Panc1 (cell line): ENCODE measurements around the gene TNNT3. TPM values are rescaled to one million over a fixed set of nuclear protein-coding genes. Genes with fewer than 3 reads are reported as not detected.

Experiments
- ATAC-seq: fragments of 200-7000 bp; cut with Tn5 transposase; 2 replicates; pipeline ENCODE4 v1.9.1; 2020; ENCODE audit warnings: mild to moderate bottlenecking, moderate library complexity
- BruUV-seq: library from RNA; stranded (reverse); fragments of 400-500 nt; replicated peaks from 2 replicates; lab custom pipeline; 2021; lab: Mats Ljungman, UMichigan
- CTCF ChIA-PET: fragments of 300-600 bp; sonication (Branson Sonifier 250); formaldehyde crosslinking; loops from one replicate; lab custom pipeline; 2022; ENCODE audit warnings: antibody characterized with exemption; lab: Charles Lee
- POLR2A ChIA-PET: fragments of 300-600 bp; sonication (Branson Sonifier 250); formaldehyde crosslinking; loops from one replicate; lab custom pipeline; 2022; ENCODE audit warnings: antibody characterized with exemption; lab: Charles Lee
- DNase-seq: peaks from one replicate; pipeline ENCODE4 v3.0.0-alpha.2; 2010; ENCODE audit warnings: low read depth, low spot score
- H3K27ac ChIP-seq: 2 replicates; pipeline ENCODE4 v1.5.1; 2011; ENCODE audit warnings: mild to moderate bottlenecking, low read length, inconsistent platforms
- H3K27me3 ChIP-seq: fragments of 200-500 bp; sonication (Bioruptor generic); 2 replicates; pipeline ENCODE4 v1.6.0; 2014; ENCODE audit warnings: low read length, inconsistent platforms; ENCODE audit not compliant: control insufficient read depth, insufficient read depth
- H3K36me3 ChIP-seq: fragments of 200-500 bp; sonication (Bioruptor generic); 2 replicates; pipeline ENCODE4 v1.5.1; 2014; ENCODE audit warnings: inconsistent platforms, mild to moderate bottlenecking, low read length, moderate library complexity; ENCODE audit not compliant: control insufficient read depth, insufficient read depth
- H3K4me1 ChIP-seq: 2 replicates; pipeline ENCODE4 v1.5.1; 2011; ENCODE audit warnings: inconsistent platforms, mild to moderate bottlenecking, low read length, moderate library complexity; ENCODE audit not compliant: control insufficient read depth, insufficient read depth
- H3K4me3 ChIP-seq, 2 experiments: 2 replicates each; pipeline ENCODE4 v1.5.1; 2011 to 2012; ENCODE audit warnings: low read depth in 2 of 2, low read length in 2 of 2, mild to moderate bottlenecking in 2 of 2, inconsistent platforms in 1 of 2, moderate library complexity in 1 of 2
- H3K9me3 ChIP-seq: fragments of 200-500 bp; sonication (Bioruptor generic); 2 replicates; pipeline ENCODE4 v1.5.1; 2014; ENCODE audit warnings: low read depth, mild to moderate bottlenecking, inconsistent platforms, low read length, moderate library complexity; ENCODE audit not compliant: control insufficient read depth, insufficient read depth
- CTCF ChIP-seq: fragments of 450-650 bp; IDR thresholded peaks from 2 replicates; pipeline ENCODE4 v1.5.1; 2017; ENCODE audit warnings: mild to moderate bottlenecking
- POLR2AphosphoS5 ChIP-seq: IDR thresholded peaks from 2 replicates; pipeline ENCODE4 v1.6.1; 2012; ENCODE audit warnings: mild to moderate bottlenecking, low read depth, low read length, moderate library complexity
- REST ChIP-seq, 2 experiments: IDR thresholded peaks; 2 replicates each; pipeline ENCODE4 v1.6.1; 2011 to 2012; ENCODE audit warnings: low read depth in 2 of 2, control low read depth in 1 of 2, low read length in 1 of 2, mild to moderate bottlenecking in 1 of 2, moderate library complexity in 1 of 2; ENCODE audit not compliant: insufficient read depth in 1 of 2
- SIN3A ChIP-seq: IDR thresholded peaks from 2 replicates; pipeline ENCODE4 v1.6.1; 2012; ENCODE audit warnings: low read depth, mild to moderate bottlenecking, low read length, moderate library complexity, borderline replicate concordance; ENCODE audit not compliant: insufficient read depth
- TCF7L2 ChIP-seq: IDR thresholded peaks from 2 replicates; pipeline ENCODE4 v1.6.1; 2011; ENCODE audit warnings: mild to moderate bottlenecking, low read depth, low read length, inconsistent platforms
- in situ Hi-C: cut with HindIII; loops from 2 replicates; pipeline ENCODE4 v1.10.0; 2016; ENCODE audit warnings: low sequenced_read_pairs, low pct_unique_long_range_greater_than_20kb
- intact Hi-C: fragments of 100-400 bp; cut with micrococcal nuclease; formaldehyde crosslinking; loops from one replicate; pipeline ENCODE4 v1.10.0; 2022; ENCODE audit not compliant: unreplicated experiment
- total RNA-seq: library from RNA; stranded (reverse); gene quantifications from one replicate; pipeline ENCODE4 v1.2.1, GENCODE V29; 2021; ENCODE audit not compliant: unreplicated experiment

The TNNT3 gene
- total RNA-seq, 1 experiment from 2014 or later: 0.41 TPM

DNA sequence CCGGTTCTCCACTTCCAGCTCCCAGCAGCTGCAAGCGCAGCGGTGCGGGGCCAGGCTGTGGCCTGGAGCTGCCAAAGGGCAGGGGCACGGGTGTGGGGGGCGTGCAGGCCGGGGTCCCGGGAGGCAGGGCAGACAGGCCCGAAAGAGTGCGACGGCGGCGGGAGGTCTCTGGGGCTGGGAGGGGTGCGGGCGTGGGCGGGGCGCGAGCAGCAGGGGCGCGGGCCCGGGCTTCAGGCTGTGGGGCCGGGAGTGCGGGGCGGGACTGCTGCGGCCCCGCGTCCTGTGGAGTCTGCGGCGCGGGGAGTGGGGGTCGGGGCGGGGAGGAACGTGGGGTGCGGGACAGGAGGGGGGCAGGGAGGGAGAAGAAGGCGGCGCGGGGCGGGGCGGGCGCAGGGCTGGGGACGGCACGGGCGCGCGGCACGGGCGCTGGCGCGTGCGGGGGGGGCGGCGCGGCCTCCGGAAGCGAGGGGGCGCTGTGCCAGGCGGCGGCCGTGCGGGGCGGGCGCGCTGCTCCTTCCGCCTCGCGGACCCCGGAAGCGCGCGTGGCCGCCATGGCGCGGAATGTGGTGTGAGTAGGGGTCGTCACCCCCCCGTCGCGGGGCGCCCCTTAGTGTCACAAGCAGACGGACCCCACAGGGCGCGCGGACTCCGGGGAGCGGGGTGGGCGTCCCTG is 27.4 kb downstream of the TNNT3 start, which contains the start of gene MRPL23:
MRPL23 (plus strand) TSS at position 521 of the 673 bp plus-strand sequence; CDS start at position 552, 31 bp downstream.
- CTCF ChIA-PET: interaction anchor here (0.6 to 1.1 kb wide), 4 partner anchors 41 to 294 kb away, joined by 3 read pairs; no protein-coding TSS in a partner anchor
- POLR2A ChIA-PET: no interaction called here
- Histone ChIP-seq H3K27ac (no peak within 1 kb of the TSS), H3K4me1 (peaks cover 15% of the 10 kb centered on the region), H3K27me3 (no peaks in the 10 kb centered on the region), H3K36me3 (no peaks in the 10 kb centered on the region), H3K4me3 (no peak within 1 kb of the TSS), H3K9me3 (no peaks in the 10 kb centered on the region)
- ATAC-seq (peak; percentile 83), DNase-seq (no peak)
- intact Hi-C loops: no loop called here
- in situ Hi-C loops: no loop called here
- BruUV-seq: no TSS peak
- TF ChIP-seq REST (IDR thresholded peaks at IDR 0.05; ENCODE audit: insufficient read depth in 1 of 2, low read depth in 2 of 2, low read length in 1 of 2): no peak
- TF ChIP-seq POLR2AphosphoS5: no peak
- no peak for TF ChIP-seq TCF7L2
- no peak for TF ChIP-seq SIN3A
- no peak for TF ChIP-seq CTCF

DNA sequence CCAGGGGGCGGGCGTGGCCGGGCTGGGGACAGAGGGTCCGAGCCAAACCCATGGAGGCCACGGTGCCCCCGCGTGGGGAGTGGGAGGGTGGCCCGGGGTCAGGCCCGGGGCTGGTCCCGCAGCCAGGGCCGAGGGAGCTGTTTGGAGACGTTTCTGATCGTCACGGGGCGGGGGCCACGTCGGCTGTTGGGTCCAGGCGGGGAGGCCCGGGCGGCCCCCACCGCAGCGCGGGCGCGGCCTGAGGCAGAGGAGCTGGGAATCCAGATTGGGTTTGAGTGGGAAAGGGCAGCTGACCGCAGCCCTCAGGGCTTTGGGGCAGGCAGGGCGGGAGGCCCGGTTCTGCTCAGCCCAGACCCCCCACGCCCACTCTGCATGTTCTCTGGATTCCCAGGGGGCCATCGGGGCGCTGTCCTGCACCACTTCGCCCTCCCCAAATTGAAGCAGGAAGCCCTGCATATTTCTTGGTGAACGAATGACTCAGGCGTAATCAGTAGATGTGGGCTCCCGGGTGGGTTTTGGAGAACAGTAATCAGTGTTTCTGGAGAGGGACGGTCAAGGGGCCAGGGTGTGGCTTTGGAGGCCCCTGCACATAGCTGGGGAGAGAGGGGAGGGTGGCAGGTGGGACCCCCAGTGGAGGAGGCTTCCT is 28.2 kb downstream of the TNNT3 start:
- H3K9me3 ChIP-seq: no peaks in the 10 kb centered on the region
- ATAC-seq: peak; percentile 37
- in situ Hi-C loops: no loop called here
- CTCF ChIA-PET: interaction anchor here (0.5 to 1.1 kb wide), 4 partner anchors 20 to 295 kb away, joined by 3 to 5 read pairs (median 3); no protein-coding TSS in a partner anchor
- no peak overlapping the region for H3K4me3 ChIP-seq
- POLR2A ChIA-PET: interaction anchor here (0.8 kb wide), 1 partner anchor 66 kb away, joined by 5 read pairs; no protein-coding TSS in a partner anchor
- intact Hi-C loops: no loop called here
- no peaks in the 10 kb centered on the region for H3K36me3 ChIP-seq
- peaks cover 12% of the 10 kb centered on the region for H3K4me1 ChIP-seq
- H3K27ac ChIP-seq: no peak overlapping the region
- H3K27me3 ChIP-seq: no peaks in the 10 kb centered on the region
- no peak for DNase-seq
- TF ChIP-seq SIN3A (no peak), TCF7L2 (no peak), REST (IDR thresholded peaks at IDR 0.05; ENCODE audit: insufficient read depth in 1 of 2, low read depth in 2 of 2, low read length in 1 of 2) (no peak), POLR2AphosphoS5 (no peak), CTCF (no peak)
- no TSS peak for BruUV-seq
